Measurements from ENCODE around the gene DCST1. TPM values are rescaled to one million over a fixed set of nuclear protein-coding genes. Genes with fewer than 3 reads are reported as not detected.

The DCST1 gene
- polyA plus RNA-seq, 2 of the 4 experiments (the other 2 are of a cell fraction) = 0.06 TPM; not detected in 1

GRCh38 chr1:154988058-154988954, 45.3 kb upstream of the DCST1 start:
- Histone ChIP-seq H3K9me3 (no peaks in the 10 kb centered on the region), H3K4me1 (peaks cover 22% of the 10 kb centered on the region; the same call in 2 of the 3 replicates), H3K27ac (no peak overlapping the region), H3K4me3 (no peak overlapping the region), H3K4me2 (no peak overlapping the region)
- DNase-seq (ENCODE audit: low read depth in 1 of 2, low spot score in 1 of 2) (no peak), FAIRE-seq (no peak), ATAC-seq (no peak)
- WGBS (ENCODE audit: missing lambda C conversion rate) = 89% methylated on average over 17 of the region's 17 CpGs
- POLR2A ChIA-PET = interaction anchor here (0.5 to 0.9 kb wide), 3 partner anchors 11 to 52 kb away, joined by 3 read pairs; no protein-coding TSS in a partner anchor
- TF ChIP-seq CTCF (IDR thresholded peaks at IDR 0.05) (0 out of 3 replicates have a peak, but pooled peaks have one; percentile 5), RNF2 (IDR thresholded peaks at IDR 0.05; ENCODE audit: borderline replicate concordance, low read depth) (no peak)
- CTCF ChIA-PET = interaction anchor here (0.9 to 1.6 kb wide), 3 partner anchors 97 to 319 kb away, joined by 3 read pairs; no protein-coding TSS in a partner anchor

DNA sequence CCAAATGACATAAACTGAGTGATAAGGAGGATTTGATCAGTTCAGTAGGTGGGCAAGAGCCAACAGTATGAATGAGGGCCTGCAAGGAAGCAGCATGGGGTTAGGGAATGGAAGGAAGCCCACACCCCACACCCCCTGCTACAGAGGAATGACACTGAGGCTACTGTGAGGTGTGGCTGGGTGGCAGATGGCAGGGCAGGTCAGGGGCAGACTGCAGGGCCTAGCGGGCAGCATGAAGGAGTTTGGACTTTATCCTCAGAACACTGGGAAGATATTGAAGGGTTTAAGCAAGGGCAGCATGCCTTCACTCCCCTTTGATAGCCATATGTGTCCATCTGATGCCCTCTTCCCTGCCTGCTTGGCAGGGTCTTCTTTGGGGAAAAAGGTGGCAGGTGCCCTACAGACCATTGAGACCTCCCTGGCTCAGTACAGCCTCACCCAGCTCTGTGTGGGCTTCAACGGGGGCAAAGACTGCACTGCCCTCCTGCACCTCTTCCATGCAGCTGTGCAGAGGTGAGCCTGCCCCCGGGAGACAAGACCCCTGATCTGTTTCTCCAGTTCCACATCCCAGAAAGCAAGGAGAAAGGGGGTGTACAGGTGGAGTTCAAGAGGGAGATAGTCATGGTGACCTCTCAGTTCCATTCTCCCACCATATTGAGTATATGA, 44.3 kb upstream of the DCST1 start:
- POLR2A ChIA-PET = no interaction called here
- WGBS (ENCODE audit: missing lambda C conversion rate) = 93% methylated on average over 2 of the region's 3 CpGs
- no peak for TF ChIP-seq CBX8 (IDR thresholded peaks at IDR 0.05)
- no peak for TF ChIP-seq RARB (CRISPR knock-in tag; IDR thresholded peaks at IDR 0.05)
- TF ChIP-seq HOXB13 (CRISPR knock-in tag; IDR thresholded peaks at IDR 0.05; ENCODE audit: low read depth) = no peak
- no peak for TF ChIP-seq HOXB5 (CRISPR knock-in tag; IDR thresholded peaks at IDR 0.05)
- TF ChIP-seq, protein P1, sequence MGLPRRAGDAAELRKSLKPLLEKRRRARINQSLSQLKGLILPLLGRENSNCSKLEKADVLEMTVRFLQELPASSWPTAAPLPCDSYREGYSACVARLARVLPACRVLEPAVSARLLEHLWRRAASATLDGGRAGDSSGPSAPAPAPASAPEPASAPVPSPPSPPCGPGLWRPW (IDR thresholded peaks at IDR 0.05) = no peak
- TF ChIP-seq BHLHE40 (IDR thresholded peaks at IDR 0.05; ENCODE audit: low read depth, low read length) = no peak
- TF ChIP-seq ZNF302 (CRISPR knock-in tag; IDR thresholded peaks at IDR 0.05) = no peak
- TF ChIP-seq, protein P2, sequence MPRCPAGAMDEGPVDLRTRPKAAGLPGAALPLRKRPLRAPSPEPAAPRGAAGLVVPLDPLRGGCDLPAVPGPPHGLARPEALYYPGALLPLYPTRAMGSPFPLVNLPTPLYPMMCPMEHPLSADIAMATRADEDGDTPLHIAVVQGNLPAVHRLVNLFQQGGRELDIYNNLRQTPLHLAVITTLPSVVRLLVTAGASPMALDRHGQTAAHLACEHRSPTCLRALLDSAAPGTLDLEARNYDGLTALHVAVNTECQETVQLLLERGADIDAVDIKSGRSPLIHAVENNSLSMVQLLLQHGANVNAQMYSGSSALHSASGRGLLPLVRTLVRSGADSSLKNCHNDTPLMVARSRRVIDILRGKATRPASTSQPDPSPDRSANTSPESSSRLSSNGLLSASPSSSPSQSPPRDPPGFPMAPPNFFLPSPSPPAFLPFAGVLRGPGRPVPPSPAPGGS (IDR thresholded peaks at IDR 0.05) = no peak
- TF ChIP-seq, protein P3, sequence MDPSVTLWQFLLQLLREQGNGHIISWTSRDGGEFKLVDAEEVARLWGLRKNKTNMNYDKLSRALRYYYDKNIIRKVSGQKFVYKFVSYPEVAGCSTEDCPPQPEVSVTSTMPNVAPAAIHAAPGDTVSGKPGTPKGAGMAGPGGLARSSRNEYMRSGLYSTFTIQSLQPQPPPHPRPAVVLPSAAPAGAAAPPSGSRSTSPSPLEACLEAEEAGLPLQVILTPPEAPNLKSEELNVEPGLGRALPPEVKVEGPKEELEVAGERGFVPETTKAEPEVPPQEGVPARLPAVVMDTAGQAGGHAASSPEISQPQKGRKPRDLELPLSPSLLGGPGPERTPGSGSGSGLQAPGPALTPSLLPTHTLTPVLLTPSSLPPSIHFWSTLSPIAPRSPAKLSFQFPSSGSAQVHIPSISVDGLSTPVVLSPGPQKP (IDR thresholded peaks at IDR 0.05; ENCODE audit: low read depth, low read length) = no peak
- TF ChIP-seq CHD4 (IDR thresholded peaks at IDR 0.05; ENCODE audit: borderline replicate concordance) = no peak
- no peak for TF ChIP-seq MAFK (IDR thresholded peaks at IDR 0.05; ENCODE audit: partially characterized antibody)
- TF ChIP-seq KDM5A (IDR thresholded peaks at IDR 0.05) = no peak
- TF ChIP-seq ZFP36 (IDR thresholded peaks at IDR 0.05; ENCODE audit: borderline replicate concordance, partially characterized antibody) = no peak
- H3K27ac ChIP-seq = no peak overlapping the region
- FAIRE-seq (no peak), DNase-seq (ENCODE audit: low read depth in 1 of 2, low spot score in 1 of 2) (no peak), ATAC-seq (no peak)
- H3K4me1 ChIP-seq = peaks cover 30% of the 10 kb centered on the region; the same call in 2 of the 3 replicates
- no peak overlapping the region for H3K4me2 ChIP-seq
- no peak overlapping the region for H3K4me3 ChIP-seq
- CTCF ChIA-PET = no interaction called here
- H3K9me3 ChIP-seq = no peaks in the 10 kb centered on the region

- ChIA-PET CTCF (no interaction called here), POLR2A (interaction anchor here (0.8 kb wide), 1 partner anchor 12 kb away, joined by 5 read pairs; the partner anchor contains the start of gene ZBTB7B)
- WGBS (ENCODE audit: missing lambda C conversion rate) = 96% methylated on average over 6 of the region's 8 CpGs
- H3K4me2 ChIP-seq = no peak overlapping the region
- TF ChIP-seq RFX5 (IDR thresholded peaks at IDR 0.05) (no peak), EP300 (IDR thresholded peaks at IDR 0.05) (no peak), CTCF (IDR thresholded peaks at IDR 0.05) (no peak), FOSL2 (IDR thresholded peaks at IDR 0.05) (no peak), FOSL2 (CRISPR knock-in tag; IDR thresholded peaks at IDR 0.05) (no peak), NFE2L2 (conservative IDR thresholded peaks at IDR 0.05; ENCODE audit: low read length) (no peak), SMC3 (IDR thresholded peaks at IDR 0.05) (no peak), CHD4 (IDR thresholded peaks at IDR 0.05; ENCODE audit: borderline replicate concordance) (no peak), ZC3H11A (IDR thresholded peaks at IDR 0.05) (no peak), NPAS2 (CRISPR knock-in tag; IDR thresholded peaks at IDR 0.05; ENCODE audit: borderline replicate concordance) (no peak)
- no peak for DNase-seq (ENCODE audit: low read depth in 1 of 2, low spot score in 1 of 2)
- no peak for ATAC-seq
- H3K4me3 ChIP-seq = no peak overlapping the region
- FAIRE-seq = no peak
- no peaks in the 10 kb centered on the region for H3K9me3 ChIP-seq
- no peak overlapping the region for H3K27ac ChIP-seq
- H3K4me1 ChIP-seq = peaks cover 28% of the 10 kb centered on the region; the same call in 2 of the 3 replicates
These were observed 43.3 kb upstream of the DCST1 start for GRCh38 chr1:154990276-154990675.

All from A549 (cell line).